Measurements from ENCODE around the gene KY.

Gene KY, protein sequence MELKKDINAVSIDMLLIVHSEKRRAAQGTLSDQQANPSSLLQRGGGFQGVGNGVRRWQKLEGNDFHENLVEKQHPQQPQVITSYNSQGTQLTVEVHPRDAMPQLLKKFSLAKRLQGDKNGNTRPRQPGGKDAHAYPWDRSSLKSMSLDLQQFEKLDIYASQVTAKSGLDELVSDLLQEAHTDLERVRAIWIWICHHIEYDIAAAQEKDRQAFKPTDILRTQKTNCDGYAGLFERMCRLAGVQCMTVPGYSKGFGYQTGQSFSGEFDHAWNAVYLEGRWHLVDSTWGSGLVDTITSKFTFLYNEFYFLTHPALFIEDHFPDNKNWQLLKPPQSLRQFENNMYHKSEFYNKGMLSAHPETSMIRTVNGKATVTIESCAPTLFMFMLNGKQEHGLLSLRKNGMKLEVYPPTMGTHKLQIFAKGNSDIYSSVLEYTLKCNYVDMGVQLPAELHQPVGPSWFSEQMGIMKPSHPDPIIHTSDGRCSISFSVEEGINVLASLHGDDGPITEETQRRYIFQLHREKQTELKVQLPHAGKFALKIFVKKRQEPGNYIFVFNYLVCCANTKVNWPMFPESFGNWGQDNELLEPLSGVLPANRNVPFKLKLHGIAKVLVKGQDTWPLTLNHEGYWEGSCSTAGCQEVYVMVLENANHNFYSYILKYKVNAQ

GRCh38 chr3:134650431-134651346, at the start of gene KY:
Gene KY (minus strand): TSS chr3:134651022. CDS start chr3:134650960, 62 bp downstream.
- DNase-seq, result peak; percentile 48

GRCh38 chr3:134699721-134700120, 48.9 kb upstream of the KY start:
- no peak for DNase-seq

DNA sequence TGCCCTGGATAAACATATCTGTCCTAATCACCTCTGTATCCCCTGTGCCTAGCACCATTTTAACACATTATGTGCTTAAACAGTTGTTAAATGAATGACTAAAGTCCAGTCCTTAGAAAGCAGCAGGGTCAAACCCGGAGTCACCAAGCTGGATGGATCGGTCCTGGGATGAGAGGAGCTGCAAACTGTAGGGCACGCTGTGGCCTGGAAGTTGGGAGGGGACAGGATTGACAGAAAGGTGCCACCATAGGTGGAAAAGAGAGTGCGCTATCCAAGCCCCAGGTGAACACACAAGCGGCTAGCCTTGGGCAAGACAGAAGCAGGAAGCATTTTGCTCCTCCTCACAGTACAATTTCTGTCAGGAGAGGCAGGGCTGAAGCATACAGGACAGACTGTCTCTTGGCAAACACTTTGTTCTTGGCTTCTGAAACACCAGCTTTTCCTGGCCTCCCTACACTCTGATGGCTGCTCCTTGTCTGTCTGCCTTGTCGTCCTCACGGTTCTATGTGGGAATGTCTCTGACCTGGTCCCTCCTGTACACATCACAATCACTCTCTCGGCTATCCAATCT, 48.4 kb upstream of the KY start:
- no peak for DNase-seq

DNA sequence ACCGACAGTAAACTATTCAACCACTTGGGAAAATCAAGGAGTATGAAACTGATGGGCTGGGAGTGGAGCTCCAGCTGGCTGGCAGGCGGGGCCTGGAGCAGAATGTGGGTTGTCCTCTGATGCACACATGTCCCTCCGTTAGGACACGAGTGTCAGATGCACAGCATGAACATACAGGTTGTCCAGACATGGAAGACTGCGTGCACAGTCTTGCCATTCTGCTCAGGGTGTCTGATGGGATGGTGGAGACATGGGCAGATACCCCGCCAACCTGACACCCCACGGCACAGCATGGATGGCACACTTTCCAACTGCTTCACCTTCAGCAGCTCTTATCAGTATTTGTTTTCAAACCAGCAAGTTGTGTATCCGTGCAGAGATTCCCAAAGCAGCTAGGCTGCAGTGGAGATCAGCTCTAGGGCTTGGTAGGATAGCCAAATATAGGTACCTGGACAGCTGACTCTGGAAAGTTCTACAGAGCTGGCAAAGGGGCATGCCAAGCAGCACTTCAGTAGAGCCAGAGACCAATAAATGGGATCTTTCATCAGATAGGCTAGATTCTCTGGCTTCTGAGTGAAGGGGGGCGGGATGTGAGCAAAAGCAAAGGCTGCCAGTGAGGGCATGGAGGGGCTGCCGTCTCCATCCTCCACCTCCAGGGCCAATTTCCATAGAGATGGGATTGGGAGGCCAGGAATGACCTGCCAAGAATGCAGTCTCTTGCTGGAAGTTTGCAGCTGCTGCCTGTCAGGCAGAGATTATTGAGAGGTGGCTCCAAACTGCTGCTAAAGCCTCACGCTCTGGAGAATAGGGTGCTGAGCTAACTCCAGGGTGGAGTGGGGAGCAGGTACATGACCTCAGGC, 47.2 kb upstream of the KY start:
- DNase-seq, result no peak

GRCh38 chr3:134696155-134696554, 45.3 kb upstream of the KY start:
- no peak for DNase-seq

DNA sequence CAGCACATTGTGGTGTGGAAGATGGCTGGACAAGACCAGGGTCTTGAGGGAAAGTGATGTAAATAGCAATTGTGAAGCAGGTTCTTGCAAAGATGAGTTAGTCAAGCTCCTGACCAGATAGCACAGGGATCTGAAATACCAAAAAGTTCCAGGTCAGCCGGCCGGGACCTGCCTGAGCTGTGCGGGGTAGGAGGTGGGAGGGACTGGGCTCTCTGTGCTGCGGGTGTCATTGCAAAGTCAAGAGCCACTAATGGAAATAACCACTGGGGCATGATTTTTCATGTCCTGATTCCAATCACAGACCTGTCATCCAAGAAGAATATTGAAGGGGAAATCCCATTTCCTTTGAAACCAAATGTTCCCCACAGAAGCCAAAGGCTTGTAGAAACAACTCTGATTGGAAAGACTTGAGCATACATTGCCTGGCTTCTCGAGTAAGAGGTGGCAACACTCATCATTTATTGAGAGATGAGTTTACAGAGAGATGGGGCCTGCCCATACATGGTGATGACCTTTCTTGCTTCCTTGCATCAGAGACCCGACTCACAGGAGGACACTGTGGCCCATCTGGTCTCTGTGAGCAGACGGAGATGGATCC, 44.2 kb upstream of the KY start:
- no peak for DNase-seq

GRCh38 chr3:134694466-134694865, 43.6 kb upstream of the KY start:
- DNase-seq, result no peak

DNA sequence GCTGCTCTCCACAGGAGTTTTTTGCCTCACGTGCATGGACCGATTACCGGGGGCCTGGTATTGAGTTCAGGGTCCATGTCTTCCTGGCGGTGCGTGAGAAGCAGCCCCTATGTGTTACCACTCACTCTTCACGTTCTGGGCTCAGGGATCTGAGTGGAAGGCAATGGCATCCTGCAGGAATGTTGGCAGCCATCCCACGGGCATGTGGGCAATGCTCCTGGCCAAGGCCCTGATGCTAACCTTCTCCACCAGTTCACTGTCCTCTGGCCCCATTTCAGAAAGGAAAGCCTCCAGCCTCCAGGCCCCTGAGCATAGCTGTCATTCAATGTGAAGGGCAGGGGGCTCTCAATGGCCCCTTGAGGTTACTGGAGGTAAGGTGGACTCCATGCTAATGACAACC, 43.0 kb upstream of the KY start:
- no peak for DNase-seq

GRCh38 chr3:134693226-134693625, 42.4 kb upstream of the KY start:
- DNase-seq, result no peak

DNA sequence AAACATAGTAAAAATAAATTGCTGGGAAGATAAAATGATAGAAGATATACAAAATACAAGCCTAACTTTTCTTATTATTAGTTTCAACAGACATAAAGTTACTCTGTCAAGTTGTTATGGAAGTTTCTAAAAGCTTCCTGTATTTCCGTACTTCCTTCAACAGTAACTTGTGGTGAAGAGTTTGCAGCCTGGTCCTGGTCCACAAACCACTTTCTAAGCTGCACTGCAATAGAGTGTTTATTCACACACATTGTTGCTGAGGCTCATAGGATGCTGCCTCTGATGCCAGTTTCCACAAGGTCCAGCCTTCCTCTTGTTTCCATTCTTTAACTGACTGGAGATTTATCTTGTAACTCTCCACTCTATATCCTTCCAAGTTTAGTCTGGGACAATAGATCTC, 39.4 kb upstream of the KY start:
- no peak for DNase-seq

GRCh38 chr3:134687642-134688041, 36.8 kb upstream of the KY start:
- DNase-seq, result no peak

GRCh38 chr3:134685929-134686802, 35.3 kb upstream of the KY start:
- DNase-seq, result no peak

GRCh38 chr3:134682196-134682880, 31.5 kb upstream of the KY start:
- no peak for DNase-seq

GRCh38 chr3:134681522-134681900, 30.7 kb upstream of the KY start:
- DNase-seq, result no peak

DNA sequence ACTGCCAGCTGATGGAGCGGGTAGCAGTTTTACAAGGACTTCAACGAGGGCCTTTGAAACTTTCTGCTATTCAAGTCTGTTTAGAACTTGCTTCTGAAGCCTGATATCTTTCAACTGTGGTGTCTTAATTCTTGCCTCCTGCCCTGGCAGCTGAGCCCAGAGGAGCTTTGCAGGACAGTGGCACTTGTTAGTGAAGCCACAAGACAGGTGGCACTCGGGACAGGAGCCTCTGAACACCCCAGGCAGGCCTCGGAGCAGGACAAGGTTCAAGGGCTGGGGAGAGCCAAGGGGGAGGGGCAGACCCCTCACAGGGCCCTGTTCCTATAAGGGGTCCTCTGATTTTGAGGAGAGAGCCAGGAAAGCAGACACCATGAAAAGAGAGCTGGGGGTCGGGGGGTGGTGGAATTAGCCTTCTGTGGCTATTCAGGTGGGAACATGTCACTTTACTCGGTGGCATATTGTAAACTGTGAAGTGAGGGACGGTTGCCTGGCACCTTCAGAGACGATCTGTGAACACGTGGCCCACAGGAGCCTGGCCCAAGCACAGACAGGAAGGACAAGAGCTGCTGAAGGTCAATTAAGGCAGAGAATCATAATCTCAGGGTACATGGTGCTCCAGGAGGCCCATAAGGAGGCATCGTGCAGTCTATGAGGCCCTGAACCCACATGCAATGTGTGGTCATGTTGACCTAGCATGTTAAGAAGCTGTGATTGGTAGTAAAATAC, 30.1 kb upstream of the KY start:
- no peak for DNase-seq

- no peak for DNase-seq
These were observed 27.1 kb upstream of the KY start for GRCh38 chr3:134677987-134678308.

DNA sequence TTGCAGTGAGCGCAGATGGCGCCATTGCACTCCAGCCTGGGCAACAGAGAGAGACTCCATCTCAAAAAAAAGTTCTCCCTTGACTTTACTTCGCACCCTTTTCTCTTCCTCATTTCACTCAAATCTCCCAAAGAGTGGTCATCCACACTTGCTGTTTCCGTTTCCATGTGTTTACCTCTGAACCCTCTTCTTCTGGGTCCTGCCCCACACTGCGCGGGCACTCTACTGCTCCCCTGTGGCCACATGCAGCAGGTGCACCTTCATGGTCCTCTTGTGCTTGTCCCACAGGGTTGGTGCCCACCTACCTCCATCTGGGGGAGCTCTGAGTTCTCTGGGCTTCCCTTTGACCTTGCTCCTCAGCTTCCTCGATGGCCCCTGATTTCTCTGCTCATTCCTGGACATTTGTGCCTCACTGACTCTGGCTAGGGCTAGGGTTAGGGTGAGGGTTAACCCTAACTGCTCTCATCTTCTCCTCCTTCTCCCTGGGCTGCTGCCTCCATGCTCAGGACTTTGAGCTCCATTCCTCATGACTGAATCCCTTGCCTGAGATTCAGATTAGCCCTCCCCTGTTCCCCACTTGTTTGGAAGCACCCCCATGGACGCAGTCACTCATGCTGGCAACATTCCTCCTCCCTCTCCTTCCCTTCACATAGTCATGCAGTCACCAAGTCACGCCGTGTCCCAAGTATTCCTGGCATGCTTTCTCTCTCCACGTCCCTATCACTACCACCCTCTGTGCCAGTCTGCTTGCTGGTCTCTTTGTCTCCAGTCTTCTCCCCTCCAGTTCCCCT, 26.6 kb upstream of the KY start:
- DNase-seq, result no peak

GRCh38 chr3:134675726-134676256, 25.0 kb upstream of the KY start:
- DNase-seq, result peak; percentile 58
